Karpas-422 (cell line): ENCODE results near the gene P2RY6. TPM values are rescaled to one million over a fixed set of nuclear protein-coding genes. Genes with fewer than 3 reads are reported as not detected.

Experiments used
- DNase-seq: peaks from one replicate; pipeline ENCODE4 v3.0.0-alpha.2; 2015
- H2AFZ ChIP-seq: fragments of 200-600 bp; sonication (generic); 2 replicates; pipeline ENCODE4 v1.6.1; 2014; ENCODE audit warnings: antibody characterized with exemption, low read length, mixed read lengths
- H3K27ac ChIP-seq: fragments of 200-600 bp; sonication (generic); 2 replicates; pipeline ENCODE4 v1.5.1; 2014; ENCODE audit warnings: mild to moderate bottlenecking, low read length, moderate library complexity
- H3K27me3 ChIP-seq: fragments of 200-600 bp; sonication (generic); 2 replicates; pipeline ENCODE4 v1.6.1; 2014; ENCODE audit warnings: low read length, mixed read lengths
- H3K36me3 ChIP-seq: fragments of 200-600 bp; sonication (generic); 2 replicates; pipeline ENCODE4 v1.6.1; 2014; ENCODE audit warnings: low read length, mixed read lengths; ENCODE audit not compliant: insufficient read depth
- H3K4me1 ChIP-seq: fragments of 200-600 bp; sonication (generic); 2 replicates; pipeline ENCODE4 v1.6.1; 2014; ENCODE audit warnings: mild to moderate bottlenecking, low read length, mixed read lengths
- H3K4me2 ChIP-seq: fragments of 200-600 bp; sonication (generic); 2 replicates; pipeline ENCODE4 v1.6.1; 2014; ENCODE audit warnings: low read length, low read depth, mild to moderate bottlenecking; ENCODE audit not compliant: poor library complexity, severe bottlenecking
- H3K4me3 ChIP-seq: fragments of 200-600 bp; sonication (generic); 2 replicates; pipeline ENCODE4 v1.5.1; 2014; ENCODE audit warnings: mild to moderate bottlenecking, antibody characterized with exemption, low read length, mixed read lengths
- H3K79me2 ChIP-seq: fragments of 200-600 bp; sonication (generic); 2 replicates; pipeline ENCODE4 v1.6.1; 2014; ENCODE audit warnings: mild to moderate bottlenecking, low read length, mixed read lengths
- H3K9ac ChIP-seq: fragments of 200-600 bp; sonication (generic); 2 replicates; pipeline ENCODE4 v1.6.0; 2014; ENCODE audit warnings: low read length
- H3K9me2 ChIP-seq: fragments of 200-600 bp; sonication (generic), shearing (Covaris generic); replicated peaks from 2 replicates; pipeline ENCODE4 v1.6.0; 2014; ENCODE audit warnings: mild to moderate bottlenecking, low read length, moderate library complexity; ENCODE audit not compliant: insufficient read depth
- H3K9me3 ChIP-seq: fragments of 300-700, 200-600 bp; sonication (generic); 2 replicates; pipeline ENCODE4 v1.6.1; 2014; ENCODE audit warnings: low read length, mixed read lengths
- H4K20me1 ChIP-seq: fragments of 200-600 bp; sonication (generic); 2 replicates; pipeline ENCODE4 v1.6.1; 2014; ENCODE audit warnings: mild to moderate bottlenecking, antibody characterized with exemption, low read length, low read depth; ENCODE audit not compliant: insufficient read depth
- total RNA-seq: library from RNA; depleted of rRNA; stranded (reverse); fragments of >200 nt; shearing (Covaris generic); gene quantifications from 2 replicates; pipeline ENCODE4 v1.2.3, GENCODE V29; 2014; ENCODE audit warnings: low replicate concordance

The P2RY6 gene
- total RNA-seq, 1 experiment from 2014 or later, result not detected

DNA sequence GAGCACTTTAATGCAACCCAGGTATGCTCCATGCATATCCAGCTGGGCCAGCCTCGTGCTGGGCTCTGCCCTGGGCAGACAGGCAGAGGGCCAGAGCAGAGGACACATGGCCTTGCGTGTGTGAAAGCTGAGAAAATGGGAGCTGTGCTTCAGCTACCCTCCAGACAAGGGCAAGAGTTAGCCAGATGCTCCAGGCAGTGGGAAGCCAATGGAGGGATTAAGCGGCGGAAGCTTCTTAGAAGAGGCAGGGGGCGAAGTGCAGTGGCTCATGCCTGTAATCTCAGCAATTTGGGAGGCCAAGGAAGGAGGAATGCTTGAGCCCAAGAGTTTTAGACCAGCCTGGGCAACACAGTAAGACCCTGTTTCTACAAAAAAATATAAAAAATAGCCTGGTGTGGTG, 26.1 kb downstream of the P2RY6 start:
- no peaks in the 10 kb centered on the region for H3K9me2 ChIP-seq
- H3K79me2 ChIP-seq, result no peaks in the 10 kb centered on the region
- H2AFZ ChIP-seq, result no peak overlapping the region
- H3K36me3 ChIP-seq, result no peaks in the 10 kb centered on the region
- H3K27me3 ChIP-seq, result no peaks in the 10 kb centered on the region
- H4K20me1 ChIP-seq, result no peaks in the 10 kb centered on the region
- H3K4me2 ChIP-seq, result no peak overlapping the region
- no peaks in the 10 kb centered on the region for H3K4me1 ChIP-seq
- no peak overlapping the region for H3K27ac ChIP-seq
- no peak overlapping the region for H3K9ac ChIP-seq
- H3K9me3 ChIP-seq, result no peaks in the 10 kb centered on the region
- no peak overlapping the region for H3K4me3 ChIP-seq
- DNase-seq, result no peak

DNA sequence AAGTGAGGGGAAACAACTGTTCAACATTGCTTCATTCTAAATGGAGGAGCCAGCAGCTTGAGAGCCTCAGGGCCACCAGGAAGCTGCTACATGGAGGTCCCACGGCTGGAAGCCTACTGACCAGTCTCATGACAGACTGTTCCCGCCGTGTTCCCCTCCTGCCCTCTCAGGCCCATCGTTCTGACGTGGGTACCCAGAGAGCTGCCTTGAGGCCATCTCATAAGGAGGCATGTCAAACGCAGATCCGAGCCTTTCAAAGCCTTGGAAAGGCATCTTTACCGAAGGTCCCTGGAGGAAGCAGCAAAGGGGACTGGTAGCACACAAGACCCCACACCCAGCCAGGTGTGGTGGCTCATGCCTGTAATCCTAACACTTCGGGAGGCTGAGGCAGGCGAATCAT, 27.6 kb downstream of the P2RY6 start:
- Histone ChIP-seq H4K20me1 (no peaks in the 10 kb centered on the region), H3K79me2 (no peaks in the 10 kb centered on the region), H3K36me3 (no peaks in the 10 kb centered on the region), H3K9ac (no peak overlapping the region), H3K27me3 (no peaks in the 10 kb centered on the region), H3K4me2 (no peak overlapping the region), H3K4me1 (no peaks in the 10 kb centered on the region), H3K9me2 (no peaks in the 10 kb centered on the region), H3K4me3 (no peak overlapping the region), H2AFZ (no peak overlapping the region), H3K9me3 (no peaks in the 10 kb centered on the region), H3K27ac (no peak overlapping the region)
- DNase-seq, result no peak

DNA sequence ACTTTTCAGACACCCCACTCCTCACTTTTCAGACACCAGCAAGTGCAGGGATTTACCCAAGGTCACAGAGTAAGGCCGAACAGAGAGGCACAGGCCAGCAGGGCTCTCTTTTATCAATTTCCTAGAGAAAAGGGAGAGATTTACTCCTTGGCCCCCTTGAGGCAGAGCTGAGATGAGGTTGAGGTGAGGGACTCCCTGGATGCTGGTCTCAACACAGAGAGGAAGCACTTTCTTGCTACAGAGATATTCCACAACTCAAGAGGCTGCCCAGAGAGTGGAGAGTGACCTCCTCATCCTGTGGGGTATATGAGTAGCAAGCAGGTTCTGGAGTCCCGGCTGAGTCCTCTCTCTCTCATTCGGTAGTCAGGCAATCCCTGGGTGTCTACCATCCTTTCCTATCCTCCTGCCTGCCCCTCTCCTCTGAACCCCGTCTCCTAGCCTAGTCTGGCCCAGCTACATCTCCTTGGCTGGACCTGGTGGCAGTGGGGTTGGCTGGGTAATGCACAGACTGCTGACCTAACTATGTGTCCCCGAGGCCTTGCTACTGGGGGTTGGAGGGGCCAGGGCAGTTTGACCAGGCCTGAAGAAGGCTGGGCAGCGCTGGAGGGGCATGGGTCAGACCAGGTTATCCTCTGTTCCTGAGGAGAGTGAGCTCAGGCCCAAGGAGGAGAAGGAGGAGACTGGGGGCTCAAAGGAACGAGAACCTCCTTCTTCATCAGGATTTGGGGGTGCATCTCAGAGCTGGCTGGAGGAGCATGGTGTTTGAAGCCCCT, 34.1 kb downstream of the P2RY6 start:
- H3K9me3 ChIP-seq, result no peaks in the 10 kb centered on the region
- no peak overlapping the region for H3K27ac ChIP-seq
- H3K4me1 ChIP-seq, result peaks cover 14% of the 10 kb centered on the region
- no peaks in the 10 kb centered on the region for H3K36me3 ChIP-seq
- no peak for DNase-seq
- H2AFZ ChIP-seq, result no peak overlapping the region
- no peaks in the 10 kb centered on the region for H4K20me1 ChIP-seq
- no peaks in the 10 kb centered on the region for H3K79me2 ChIP-seq
- H3K9ac ChIP-seq, result no peak overlapping the region
- no peaks in the 10 kb centered on the region for H3K27me3 ChIP-seq
- no peaks in the 10 kb centered on the region for H3K9me2 ChIP-seq
- H3K4me2 ChIP-seq, result no peak overlapping the region
- no peak overlapping the region for H3K4me3 ChIP-seq

DNA sequence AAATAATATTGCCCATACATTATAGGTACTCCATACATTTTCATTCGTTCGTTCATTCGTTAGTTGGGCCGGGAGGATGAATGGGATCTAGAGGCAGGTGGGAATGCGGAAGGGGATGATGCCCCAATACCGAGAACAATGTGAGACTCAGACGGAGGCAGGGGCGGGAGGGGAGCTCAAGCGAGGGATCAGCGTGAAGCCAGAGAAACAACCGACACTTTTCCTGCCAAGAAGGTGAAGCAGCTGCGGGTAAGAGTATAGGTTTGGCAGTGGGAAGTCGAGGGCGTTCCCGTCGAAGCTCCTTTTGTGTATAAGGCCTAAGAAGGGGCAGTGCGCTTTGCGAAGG, 34.8 kb downstream of the P2RY6 start:
- peak overlapping the region; percentile 88; the same call in 1 of the 2 replicates for H3K4me3 ChIP-seq
- H3K4me2 ChIP-seq, result peak overlapping the region; percentile 99
- no peaks in the 10 kb centered on the region for H3K79me2 ChIP-seq
- no peaks in the 10 kb centered on the region for H3K9me2 ChIP-seq
- no peaks in the 10 kb centered on the region for H3K9me3 ChIP-seq
- no peaks in the 10 kb centered on the region for H3K36me3 ChIP-seq
- peaks cover 14% of the 10 kb centered on the region for H3K4me1 ChIP-seq
- peak overlapping the region; percentile 11 for H3K9ac ChIP-seq
- DNase-seq, result no peak
- H2AFZ ChIP-seq, result peak overlapping the region; percentile 32
- H3K27ac ChIP-seq, result no peak overlapping the region
- H4K20me1 ChIP-seq, result no peaks in the 10 kb centered on the region
- no peaks in the 10 kb centered on the region for H3K27me3 ChIP-seq

DNA sequence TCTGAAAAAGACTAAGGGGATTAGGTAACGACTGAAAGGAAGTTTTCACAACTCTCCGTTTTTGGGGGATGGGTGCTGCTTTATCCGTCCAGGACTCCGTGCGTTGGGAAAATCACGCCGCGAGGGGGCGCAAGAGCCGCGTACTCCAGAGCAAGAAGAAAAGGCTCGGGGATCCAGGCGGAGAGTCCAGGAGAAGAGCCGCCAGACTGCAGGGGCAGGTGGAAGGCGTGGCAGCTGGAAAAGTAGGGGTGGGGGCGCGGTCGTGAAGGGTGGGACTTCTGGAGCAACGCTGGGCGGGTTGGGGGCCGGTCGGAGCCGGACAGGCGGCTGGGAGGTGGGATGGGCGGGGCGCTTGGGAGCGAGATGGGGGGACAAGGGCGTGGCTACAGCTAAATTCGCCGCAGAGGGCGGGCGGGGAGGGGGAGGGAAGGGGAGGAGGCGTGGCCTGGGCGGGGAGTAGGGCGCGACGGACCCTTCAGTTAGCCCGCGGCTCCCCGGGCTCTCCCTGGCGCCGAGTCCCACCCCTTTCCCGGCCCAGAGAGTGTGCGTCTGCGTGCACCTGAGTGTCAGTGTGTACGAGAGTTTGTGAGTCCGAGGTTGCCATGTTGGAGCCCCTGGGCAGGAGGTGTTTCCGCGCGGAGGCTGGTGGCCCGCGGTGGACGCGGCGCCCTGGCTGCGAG, 35.3 kb downstream of the P2RY6 start:
- H3K27ac ChIP-seq, result no peak overlapping the region
- peak overlapping the region; percentile 99 for H2AFZ ChIP-seq
- peak overlapping the region; percentile 88 for H3K4me3 ChIP-seq
- peak overlapping the region; percentile 99 for H3K4me2 ChIP-seq
- H3K9ac ChIP-seq, result peak overlapping the region; percentile 68
- no peaks in the 10 kb centered on the region for H3K36me3 ChIP-seq
- no peaks in the 10 kb centered on the region for H3K27me3 ChIP-seq
- no peaks in the 10 kb centered on the region for H3K9me3 ChIP-seq
- no peaks in the 10 kb centered on the region for H4K20me1 ChIP-seq
- peak; percentile 97 for DNase-seq
- peaks cover 14% of the 10 kb centered on the region for H3K4me1 ChIP-seq
- no peaks in the 10 kb centered on the region for H3K79me2 ChIP-seq
- no peaks in the 10 kb centered on the region for H3K9me2 ChIP-seq

DNA sequence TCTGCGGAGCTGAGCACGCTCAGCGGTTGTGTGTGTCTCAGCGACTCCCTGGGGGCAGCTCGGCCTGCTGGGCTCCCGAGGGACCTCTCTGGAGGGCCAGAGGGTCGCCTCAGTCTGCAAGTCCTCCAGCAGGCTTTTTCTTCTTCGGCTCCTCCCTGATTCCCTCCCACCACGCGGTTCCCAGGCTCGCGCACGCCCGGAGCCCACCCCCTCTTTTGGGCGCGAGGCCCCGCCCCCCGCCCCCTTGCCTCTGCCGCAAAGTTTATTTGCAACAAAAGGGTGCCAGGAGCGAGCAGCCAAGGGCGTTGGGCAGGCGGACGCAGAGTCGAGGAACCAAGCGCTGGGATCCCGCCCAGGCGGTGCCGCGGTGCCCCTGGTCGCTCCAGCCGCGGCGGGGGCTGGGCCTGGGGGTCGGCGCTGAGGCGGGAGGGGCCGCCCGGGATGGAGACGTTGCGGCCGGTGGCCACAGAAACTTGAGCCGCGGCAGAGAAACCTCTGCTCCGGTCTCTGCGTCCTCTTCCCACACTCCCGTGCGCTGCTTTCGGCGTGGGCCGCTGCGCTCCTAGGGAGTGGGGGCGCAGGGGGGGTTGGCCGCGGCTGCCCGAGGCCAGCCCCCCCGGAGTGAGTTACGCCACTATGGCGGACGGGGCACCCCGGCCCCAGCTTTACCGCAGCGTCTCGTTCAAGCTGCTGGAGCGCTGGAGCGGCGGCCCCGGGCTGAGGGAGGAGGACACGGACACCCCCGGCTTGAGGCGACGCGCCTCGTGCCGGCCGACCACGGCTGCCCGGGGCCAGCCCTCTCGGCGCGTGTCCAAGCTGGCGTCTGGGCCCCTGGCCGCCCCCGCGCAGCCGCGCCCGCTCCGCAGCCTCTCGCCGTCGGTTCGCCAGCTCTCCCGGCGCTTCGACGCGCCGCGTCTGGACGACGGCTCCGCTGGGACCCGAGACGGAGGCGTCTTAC, 36.1 kb downstream of the P2RY6 start, which contains the start of gene ARHGEF17:
ARHGEF17 (plus strand) TSS at position 274 of the 958 bp plus-strand sequence; CDS start at position 637, 363 bp downstream.
- Histone ChIP-seq H3K9me3 (no peaks in the 10 kb centered on the region), H3K36me3 (no peaks in the 10 kb centered on the region), H3K4me1 (peaks cover 14% of the 10 kb centered on the region), H2AFZ (peak within 1 kb of the TSS; percentile 99), H3K4me3 (peak within 1 kb of the TSS; percentile 88), H3K4me2 (peak within 1 kb of the TSS; percentile 99), H3K27me3 (no peaks in the 10 kb centered on the region), H3K27ac (no peak within 1 kb of the TSS), H3K9me2 (no peaks in the 10 kb centered on the region), H3K9ac (peak within 1 kb of the TSS; percentile 68), H3K79me2 (no peaks in the 10 kb centered on the region), H4K20me1 (no peaks in the 10 kb centered on the region)
- DNase-seq, result peak; percentile 81

DNA sequence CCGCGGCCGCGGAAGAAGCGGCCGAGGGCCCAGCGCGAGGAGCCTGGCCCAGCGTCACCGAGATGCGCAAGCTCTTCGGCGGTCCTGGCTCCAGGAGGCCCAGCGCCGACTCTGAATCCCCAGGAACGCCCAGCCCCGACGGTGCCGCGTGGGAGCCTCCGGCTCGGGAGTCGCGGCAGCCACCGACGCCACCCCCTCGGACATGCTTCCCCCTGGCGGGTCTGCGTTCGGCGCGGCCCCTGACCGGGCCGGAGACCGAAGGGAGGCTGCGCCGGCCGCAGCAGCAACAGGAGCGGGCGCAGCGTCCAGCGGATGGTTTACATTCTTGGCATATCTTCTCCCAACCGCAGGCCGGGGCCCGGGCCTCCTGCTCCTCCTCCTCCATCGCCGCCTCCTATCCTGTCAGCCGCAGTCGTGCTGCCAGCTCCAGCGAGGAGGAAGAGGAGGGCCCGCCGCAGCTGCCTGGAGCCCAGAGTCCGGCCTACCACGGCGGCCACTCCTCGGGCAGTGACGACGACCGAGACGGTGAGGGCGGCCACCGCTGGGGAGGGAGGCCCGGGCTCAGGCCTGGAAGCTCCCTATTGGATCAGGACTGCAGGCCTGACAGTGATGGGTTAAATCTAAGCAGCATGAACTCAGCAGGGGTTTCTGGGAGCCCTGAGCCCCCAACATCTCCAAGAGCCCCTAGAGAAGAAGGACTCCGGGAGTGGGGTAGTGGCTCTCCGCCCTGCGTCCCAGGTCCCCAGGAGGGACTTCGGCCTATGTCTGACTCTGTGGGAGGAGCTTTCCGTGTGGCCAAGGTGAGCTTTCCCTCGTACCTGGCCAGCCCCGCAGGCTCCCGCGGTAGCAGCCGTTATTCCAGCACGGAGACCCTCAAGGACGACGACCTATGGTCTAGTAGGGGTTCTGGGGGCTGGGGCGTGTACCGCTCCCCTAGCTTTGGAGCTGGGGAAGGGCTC, 37.1 kb downstream of the P2RY6 start:
- Histone ChIP-seq H3K9me2 (no peaks in the 10 kb centered on the region), H3K36me3 (no peaks in the 10 kb centered on the region), H3K27ac (no peak overlapping the region), H4K20me1 (no peaks in the 10 kb centered on the region), H2AFZ (no peak overlapping the region), H3K4me2 (no peak overlapping the region), H3K9ac (no peak overlapping the region), H3K9me3 (no peaks in the 10 kb centered on the region), H3K79me2 (no peaks in the 10 kb centered on the region), H3K4me1 (peaks cover 14% of the 10 kb centered on the region), H3K27me3 (no peaks in the 10 kb centered on the region), H3K4me3 (no peak overlapping the region)
- DNase-seq, result no peak
